Neural cell (in vitro differentiated cells): Measurements from ENCODE around the gene TSPEAR. TPM values are rescaled to one million over a fixed set of nuclear protein-coding genes. Genes with fewer than 3 reads are reported as not detected.

Experiments used
- H2AFZ ChIP-seq: fragments of 200-600, 300-800 bp; sonication (generic), shearing (Covaris generic); 2 replicates; pipeline ENCODE4 v1.6.0; 2014; ENCODE audit warnings: low read depth, mild to moderate bottlenecking, antibody characterized with exemption, low read length, moderate library complexity
- H3F3A ChIP-seq: fragments of 200-600 bp; shearing (Covaris generic); 2 replicates; pipeline ENCODE4 v1.6.1; 2016; ENCODE audit warnings: mild to moderate bottlenecking, moderate library complexity, mixed read lengths, antibody characterized with exemption, low read length; ENCODE audit not compliant: insufficient read depth, poor library complexity, severe bottlenecking
- H3K27ac ChIP-seq: fragments of 200-600, 300-800 bp; sonication (generic), shearing (Covaris generic); 2 replicates; pipeline ENCODE4 v1.5.1; 2014; ENCODE audit warnings: mild to moderate bottlenecking, low read length, moderate library complexity
- H3K27me3 ChIP-seq: fragments of 300-800, 200-600 bp; sonication (generic), shearing (Covaris generic); 2 replicates; pipeline ENCODE4 v1.6.0; 2014; ENCODE audit warnings: mild to moderate bottlenecking, low read depth, low read length, moderate library complexity; ENCODE audit not compliant: insufficient read depth
- H3K36me3 ChIP-seq: fragments of 300-800, 200-600 bp; sonication (generic), shearing (Covaris generic); 2 replicates; pipeline ENCODE4 v1.5.1; 2014; ENCODE audit warnings: mild to moderate bottlenecking, antibody characterized with exemption, low read length, moderate library complexity; ENCODE audit not compliant: insufficient read depth
- H3K4me2 ChIP-seq: fragments of 300-800, 200-600 bp; sonication (generic), shearing (Covaris generic); 2 replicates; pipeline ENCODE4 v1.6.0; 2014; ENCODE audit warnings: mild to moderate bottlenecking, low read length
- H3K4me3 ChIP-seq: fragments of 300-800, 200-600 bp; sonication (generic), shearing (Covaris generic); 2 replicates; pipeline ENCODE4 v1.5.1; 2014; ENCODE audit warnings: mild to moderate bottlenecking, low read length, moderate library complexity
- H3K79me2 ChIP-seq: fragments of 200-600 bp; shearing (Covaris generic); replicated peaks from 2 replicates; pipeline ENCODE4 v1.6.0; 2014; ENCODE audit warnings: mild to moderate bottlenecking, low read length, moderate library complexity; ENCODE audit not compliant: insufficient read depth
- H3K9ac ChIP-seq: fragments of 300-800, 200-600 bp; sonication (generic), shearing (Covaris generic); 2 replicates; pipeline ENCODE4 v1.6.1; 2016; ENCODE audit warnings: mild to moderate bottlenecking, low read length, mixed read lengths
- H3K9me2 ChIP-seq: fragments of 200-600 bp; shearing (Covaris generic); 2 replicates; pipeline ENCODE4 v1.6.1; 2016; ENCODE audit warnings: mild to moderate bottlenecking, low read length, mixed read lengths; ENCODE audit not compliant: insufficient read depth
- H3K9me3 ChIP-seq: fragments of 200-600, 300-800 bp; sonication (generic), shearing (Covaris generic); 2 replicates; pipeline ENCODE4 v1.6.1; 2016; ENCODE audit warnings: mild to moderate bottlenecking, mixed run types, low read length, moderate library complexity, mixed read lengths
- H4K20me1 ChIP-seq: fragments of 200-600 bp; shearing (Covaris generic); 2 replicates; pipeline ENCODE4 v1.6.1; 2016; ENCODE audit warnings: mild to moderate bottlenecking, mixed run types; ENCODE audit not compliant: insufficient read depth
- CTCF ChIP-seq: fragments of 450-650 bp; IDR thresholded peaks from 2 replicates; pipeline ENCODE4 v1.5.1; 2014; ENCODE audit warnings: antibody characterized with exemption, mild to moderate bottlenecking, moderate library complexity; ENCODE audit not compliant: poor library complexity, severe bottlenecking
- EP300 ChIP-seq: fragments of 450-650 bp; conservative IDR thresholded peaks from 2 replicates; pipeline ENCODE4 v1.6.1; 2014; ENCODE audit warnings: antibody characterized with exemption, mild to moderate bottlenecking, moderate library complexity; ENCODE audit not compliant: poor library complexity, severe bottlenecking
- EZH2 ChIP-seq: fragments of 200-600, 300-800 bp; shearing (Covaris generic), sonication (generic); IDR thresholded peaks from 2 replicates; pipeline ENCODE4 v1.6.1; 2014; ENCODE audit warnings: antibody characterized with exemption, low read length, borderline replicate concordance, mild to moderate bottlenecking; ENCODE audit not compliant: insufficient read depth, poor library complexity, severe bottlenecking
- MXI1 ChIP-seq: fragments of 450-650 bp; conservative IDR thresholded peaks from 2 replicates; pipeline ENCODE4 v1.6.1; 2014; ENCODE audit warnings: antibody characterized with exemption, mild to moderate bottlenecking; ENCODE audit not compliant: poor library complexity, severe bottlenecking
- POLR2AphosphoS5 ChIP-seq: IDR thresholded peaks from 2 replicates; pipeline ENCODE4 v1.6.1; 2012
- RAD21 ChIP-seq: fragments of 450-650 bp; conservative IDR thresholded peaks from 2 replicates; pipeline ENCODE4 v1.6.1; 2014; ENCODE audit warnings: antibody characterized with exemption, mild to moderate bottlenecking, moderate library complexity
- REST ChIP-seq: IDR thresholded peaks from 2 replicates; pipeline ENCODE4 v1.6.1; 2012; ENCODE audit warnings: borderline replicate concordance
- SMC3 ChIP-seq: fragments of 450-650 bp; conservative IDR thresholded peaks from 2 replicates; pipeline ENCODE4 v1.6.1; 2014; ENCODE audit warnings: antibody characterized with exemption, mild to moderate bottlenecking, moderate library complexity; ENCODE audit not compliant: poor library complexity
- TAF1 ChIP-seq: IDR thresholded peaks from 2 replicates; pipeline ENCODE4 v1.6.1; 2012; ENCODE audit warnings: low read depth
- polyA plus RNA-seq: library from polyadenylated mRNA; depleted of rRNA; stranded (reverse); fragments of >200 nt; gene quantifications from 2 replicates; pipeline ENCODE4 v1.2.3, GENCODE V29; 2014

Gene TSPEAR
- polyA plus RNA-seq, 1 donor from 2014 or later = 0.19 TPM

GRCh38 chr21:44723177-44724131 lies 12.1 kb upstream of the TSPEAR start:
- no peak overlapping the region for H3K4me2 ChIP-seq
- no peaks in the 10 kb centered on the region for H3K9me3 ChIP-seq
- no peak overlapping the region for H3K4me3 ChIP-seq
- H3K27ac ChIP-seq = no peak overlapping the region
- H3K9me2 ChIP-seq = no peaks in the 10 kb centered on the region
- no peaks in the 10 kb centered on the region for H4K20me1 ChIP-seq
- no peak overlapping the region for H2AFZ ChIP-seq
- H3K79me2 ChIP-seq = no peaks in the 10 kb centered on the region
- H3F3A ChIP-seq = no peaks in the 10 kb centered on the region
- H3K9ac ChIP-seq = no peak overlapping the region
- no peaks in the 10 kb centered on the region for H3K36me3 ChIP-seq
- TF ChIP-seq MXI1 = no peak
- TF ChIP-seq POLR2AphosphoS5 = no peak
- TF ChIP-seq REST = no peak
- no peak for TF ChIP-seq TAF1
- no peak for TF ChIP-seq RAD21
- no peak for TF ChIP-seq EZH2
- no peak for TF ChIP-seq SMC3
- TF ChIP-seq EP300 = no peak
- TF ChIP-seq CTCF = no peak
- no peaks in the 10 kb centered on the region for H3K27me3 ChIP-seq

GRCh38 chr21:44722731-44723130 lies 11.4 kb upstream of the TSPEAR start:
- H3K9ac ChIP-seq = no peak overlapping the region
- no peak overlapping the region for H2AFZ ChIP-seq
- H3K9me3 ChIP-seq = no peaks in the 10 kb centered on the region
- no peaks in the 10 kb centered on the region for H3K27me3 ChIP-seq
- no peaks in the 10 kb centered on the region for H3K79me2 ChIP-seq
- H4K20me1 ChIP-seq = no peaks in the 10 kb centered on the region
- H3K4me3 ChIP-seq = no peak overlapping the region
- H3K36me3 ChIP-seq = no peaks in the 10 kb centered on the region
- no peak for TF ChIP-seq CTCF
- no peak for TF ChIP-seq MXI1
- TF ChIP-seq RAD21 = no peak
- no peak for TF ChIP-seq POLR2AphosphoS5
- TF ChIP-seq EP300 = no peak
- TF ChIP-seq SMC3 = no peak
- TF ChIP-seq EZH2 = no peak
- no peak for TF ChIP-seq REST
- TF ChIP-seq TAF1 = no peak
- H3F3A ChIP-seq = no peaks in the 10 kb centered on the region
- H3K4me2 ChIP-seq = no peak overlapping the region
- no peaks in the 10 kb centered on the region for H3K9me2 ChIP-seq
- H3K27ac ChIP-seq = no peak overlapping the region
